Breast epithelium (tissue), 3 donors: ENCODE measurements around the gene VAC14.

Experiments
- CTCF ChIP-seq, 3 donors: fragments of 450-650 bp; IDR thresholded peaks; one replicate each; pipeline ENCODE4 v1.5.1; 2016 to 2017; ENCODE audit warnings: antibody characterized with exemption in 3 of 3, mild to moderate bottlenecking in 3 of 3, moderate library complexity in 3 of 3
- POLR2A ChIP-seq: fragments of 450-650 bp; IDR thresholded peaks from one replicate; pipeline ENCODE4 v1.6.1; 2016; ENCODE audit warnings: antibody characterized with exemption, mild to moderate bottlenecking, moderate library complexity

GRCh38 chr16:70662991-70663523 is 137.9 kb downstream of the VAC14 start:
- TF ChIP-seq POLR2A: no peak
- TF ChIP-seq CTCF (IDR thresholded peaks at IDR 0.05): no peak
